BLaER1 treated with 17β-estradiol and CSF1 and Interleukin-3, amounts not matched to agents 10 nM and 100 nM (cell line): ENCODE results near the gene HSD3B2.

ENCODE experiments used
- H3K27ac ChIP-seq, 11 experiments: shearing (Covaris generic); formaldehyde crosslinking; 2 replicates each; pipeline ENCODE4 v1.8.1; 2022
- H3K27me3 ChIP-seq, 11 experiments: shearing (Covaris generic); formaldehyde crosslinking; 2 replicates each; pipeline ENCODE4 v1.8.1; 2022
- H3K36me3 ChIP-seq, 11 experiments: shearing (Covaris generic); formaldehyde crosslinking; 2 replicates each; pipeline ENCODE4 v1.8.1; 2022
- H3K4me1 ChIP-seq, 10 experiments: shearing (Covaris generic); formaldehyde crosslinking; 2 replicates each; pipeline ENCODE4 v1.8.1; 2022
- H3K4me2 ChIP-seq, 11 experiments: shearing (Covaris generic); formaldehyde crosslinking; 2 replicates each; pipeline ENCODE4 v1.8.1; 2022
- H3K4me3 ChIP-seq, 10 experiments: shearing (Covaris generic); formaldehyde crosslinking; 2 replicates each; pipeline ENCODE4 v1.8.1; 2022
- H3K9ac ChIP-seq, 11 experiments: shearing (Covaris generic); formaldehyde crosslinking; 2 replicates each; pipeline ENCODE4 v1.8.1; 2022
- H3K9me3 ChIP-seq, 11 experiments: shearing (Covaris generic); formaldehyde crosslinking; replicated peaks in 1 of 11; 2 replicates each; pipeline ENCODE4 v1.8.1; 2022
- H4K20me1 ChIP-seq, 11 experiments: shearing (Covaris generic); formaldehyde crosslinking; 2 replicates each; pipeline ENCODE4 v1.8.1; 2022
- Cebpa-rat ChIP-seq, 11 experiments: shearing (Covaris generic); IDR thresholded peaks; 2 replicates each; pipeline ENCODE4 v1.8.1; 2022

HSD3B2 gene

GRCh38 chr1:119420638-119421037 lies 5.7 kb downstream of the HSD3B2 start:
- H3K4me2 ChIP-seq, result no peak overlapping the region
- H3K4me3 ChIP-seq, result no peak overlapping the region
- no peaks in the 10 kb centered on the region for H3K36me3 ChIP-seq
- no peaks in the 10 kb centered on the region for H3K9me3 ChIP-seq
- H3K27me3 ChIP-seq, result no peaks in the 10 kb centered on the region
- no peak overlapping the region for H3K9ac ChIP-seq
- no peak overlapping the region for H3K27ac ChIP-seq
- TF ChIP-seq Cebpa-rat (IDR thresholded peaks at IDR 0.05), result no peak
- H3K4me1 ChIP-seq, result no peaks in the 10 kb centered on the region
- no peaks in the 10 kb centered on the region for H4K20me1 ChIP-seq

GRCh38 chr1:119422631-119423030 lies 7.7 kb downstream of the HSD3B2 start:
- Histone ChIP-seq H3K27ac (no peak overlapping the region), H3K4me3 (no peak overlapping the region), H3K9me3 (no peaks in the 10 kb centered on the region), H3K4me2 (no peak overlapping the region), H3K36me3 (no peaks in the 10 kb centered on the region), H3K4me1 (no peaks in the 10 kb centered on the region), H3K27me3 (no peaks in the 10 kb centered on the region), H4K20me1 (no peaks in the 10 kb centered on the region), H3K9ac (no peak overlapping the region)
- no peak for TF ChIP-seq Cebpa-rat (IDR thresholded peaks at IDR 0.05)

GRCh38 chr1:119428991-119429390 lies 14.0 kb downstream of the HSD3B2 start:
- no peaks in the 10 kb centered on the region for H3K27me3 ChIP-seq

GRCh38 chr1:119429687-119430086 lies 14.7 kb downstream of the HSD3B2 start:
- TF ChIP-seq Cebpa-rat (IDR thresholded peaks at IDR 0.05), result no peak
- H3K9me3 ChIP-seq, result no peaks in the 10 kb centered on the region
- H3K27ac ChIP-seq, result no peak overlapping the region
- no peaks in the 10 kb centered on the region for H3K4me1 ChIP-seq
- no peaks in the 10 kb centered on the region for H3K36me3 ChIP-seq
- H3K27me3 ChIP-seq, result no peaks in the 10 kb centered on the region
- H3K4me3 ChIP-seq, result no peak overlapping the region
- no peak overlapping the region for H3K9ac ChIP-seq
- H4K20me1 ChIP-seq, result no peaks in the 10 kb centered on the region
- no peak overlapping the region for H3K4me2 ChIP-seq

More at GRCh38 chr1:119428991-119429390, 14.0 kb downstream of the HSD3B2 start:
- TF ChIP-seq Cebpa-rat (IDR thresholded peaks at IDR 0.05), result no peak
- Histone ChIP-seq H3K36me3 (no peaks in the 10 kb centered on the region), H4K20me1 (no peaks in the 10 kb centered on the region), H3K9me3 (no peaks in the 10 kb centered on the region), H3K27ac (no peak overlapping the region), H3K4me2 (no peak overlapping the region), H3K4me3 (no peak overlapping the region), H3K9ac (no peak overlapping the region), H3K4me1 (no peaks in the 10 kb centered on the region)

- Histone ChIP-seq H3K4me3 (no peak overlapping the region), H3K9ac (no peak overlapping the region), H3K4me1 (no peaks in the 10 kb centered on the region), H3K27me3 (no peaks in the 10 kb centered on the region), H3K27ac (no peak overlapping the region), H3K4me2 (no peak overlapping the region), H4K20me1 (no peaks in the 10 kb centered on the region), H3K36me3 (no peaks in the 10 kb centered on the region), H3K9me3 (no peaks in the 10 kb centered on the region)
- TF ChIP-seq Cebpa-rat (IDR thresholded peaks at IDR 0.05), result no peak
Measured at GRCh38 chr1:119430486-119430885, 15.5 kb downstream of the HSD3B2 start.

GRCh38 chr1:119431836-119432235 lies 16.9 kb downstream of the HSD3B2 start:
- no peak for TF ChIP-seq Cebpa-rat (IDR thresholded peaks at IDR 0.05)
- no peak overlapping the region for H3K9ac ChIP-seq
- no peaks in the 10 kb centered on the region for H3K9me3 ChIP-seq
- no peak overlapping the region for H3K4me3 ChIP-seq
- H3K4me1 ChIP-seq, result no peaks in the 10 kb centered on the region
- H3K27me3 ChIP-seq, result no peaks in the 10 kb centered on the region
- no peaks in the 10 kb centered on the region for H3K36me3 ChIP-seq
- no peak overlapping the region for H3K4me2 ChIP-seq
- no peak overlapping the region for H3K27ac ChIP-seq
- no peaks in the 10 kb centered on the region for H4K20me1 ChIP-seq

GRCh38 chr1:119435052-119435451 lies 20.1 kb downstream of the HSD3B2 start:
- TF ChIP-seq Cebpa-rat (IDR thresholded peaks at IDR 0.05), result no peak
- no peak overlapping the region; a peak in 1 of 22 replicates for H3K4me2 ChIP-seq
- no peak overlapping the region for H3K9ac ChIP-seq
- H3K9me3 ChIP-seq, result no peaks in the 10 kb centered on the region
- no peaks in the 10 kb centered on the region for H3K27me3 ChIP-seq
- no peaks in the 10 kb centered on the region for H4K20me1 ChIP-seq
- H3K4me3 ChIP-seq, result no peak overlapping the region
- no peaks in the 10 kb centered on the region for H3K36me3 ChIP-seq
- no peak overlapping the region for H3K27ac ChIP-seq
- H3K4me1 ChIP-seq, result peaks cover 0 to 13% (median 11%) of the 10 kb centered on the region in 10 experiments; a peak in 14 of 20 replicates

- Histone ChIP-seq H4K20me1 (no peaks in the 10 kb centered on the region), H3K27ac (no peak overlapping the region), H3K9ac (no peak overlapping the region), H3K4me3 (no peak overlapping the region), H3K4me2 (peak overlapping the region in 7 of 11 experiments; percentile 43 to 72 (median 57); a peak in 14 of 22 replicates), H3K36me3 (no peaks in the 10 kb centered on the region), H3K27me3 (no peaks in the 10 kb centered on the region), H3K9me3 (no peaks in the 10 kb centered on the region), H3K4me1 (peaks cover 0 to 13% (median 11%) of the 10 kb centered on the region in 10 experiments; a peak in 14 of 20 replicates)
- TF ChIP-seq Cebpa-rat (IDR thresholded peaks at IDR 0.05), result no peak
Measured at GRCh38 chr1:119438761-119439160, 23.8 kb downstream of the HSD3B2 start.

- no peak overlapping the region for H3K27ac ChIP-seq
- no peak overlapping the region for H3K4me2 ChIP-seq
- no peaks in the 10 kb centered on the region for H3K36me3 ChIP-seq
- no peak overlapping the region for H3K4me3 ChIP-seq
- no peaks in the 10 kb centered on the region for H3K27me3 ChIP-seq
- peaks cover 0 to 13% (median 11%) of the 10 kb centered on the region in 10 experiments; a peak in 14 of 20 replicates for H3K4me1 ChIP-seq
- H4K20me1 ChIP-seq, result no peaks in the 10 kb centered on the region
- no peak for TF ChIP-seq Cebpa-rat (IDR thresholded peaks at IDR 0.05)
- no peaks in the 10 kb centered on the region for H3K9me3 ChIP-seq
- no peak overlapping the region for H3K9ac ChIP-seq
Measured at GRCh38 chr1:119440721-119441307, 25.9 kb downstream of the HSD3B2 start.

- H3K4me2 ChIP-seq, result no peak overlapping the region
- no peak for TF ChIP-seq Cebpa-rat (IDR thresholded peaks at IDR 0.05)
- no peaks in the 10 kb centered on the region for H4K20me1 ChIP-seq
- no peak overlapping the region for H3K27ac ChIP-seq
- H3K27me3 ChIP-seq, result no peaks in the 10 kb centered on the region
- H3K4me3 ChIP-seq, result no peak overlapping the region
- H3K9ac ChIP-seq, result no peak overlapping the region
- no peaks in the 10 kb centered on the region for H3K36me3 ChIP-seq
- no peaks in the 10 kb centered on the region for H3K9me3 ChIP-seq
- H3K4me1 ChIP-seq, result peaks cover 0 to 13% (median 11%) of the 10 kb centered on the region in 10 experiments; a peak in 14 of 20 replicates
Measured at GRCh38 chr1:119442756-119443155, 27.8 kb downstream of the HSD3B2 start.
